Renal cortical epithelial cell (primary cell): ENCODE measurements around the gene BCORL1. TPM values are rescaled to one million over a fixed set of nuclear protein-coding genes. Genes with fewer than 3 reads are reported as not detected.

ENCODE experiments used
- DNase-seq: peaks from one replicate; pipeline ENCODE4 v3.0.0-alpha.2; 2011; ENCODE audit warnings: low read depth
- total RNA-seq: library from RNA; depleted of rRNA; stranded (reverse); fragments of >200 nt; gene quantifications from 2 replicates; pipeline ENCODE4 v1.2.3, GENCODE V29; 2014

BCORL1 gene
- total RNA-seq, 1 donor from 2014 or later, result 9.4 TPM

- DNase-seq, result no peak
Measured at GRCh38 chrX:130009658-130010223, 27.3 kb downstream of the BCORL1 start.

- no peak for DNase-seq
Measured at GRCh38 chrX:130012683-130013082, 30.2 kb downstream of the BCORL1 start.

GRCh38 chrX:130013661-130014060, 31.2 kb downstream of the BCORL1 start:
- no peak for DNase-seq

- DNase-seq, result no peak
Measured at GRCh38 chrX:130014356-130014755, 31.9 kb downstream of the BCORL1 start.

- no peak for DNase-seq
Measured at GRCh38 chrX:130014770-130015169, 32.3 kb downstream of the BCORL1 start.

- DNase-seq, result no peak
Measured at GRCh38 chrX:130015181-130015580, 32.7 kb downstream of the BCORL1 start.

GRCh38 chrX:130018143-130018542, 35.7 kb downstream of the BCORL1 start:
- DNase-seq, result no peak

GRCh38 chrX:130020661-130021324, 38.4 kb downstream of the BCORL1 start:
- no peak for DNase-seq

GRCh38 chrX:130024127-130024526, 41.7 kb downstream of the BCORL1 start:
- peak; percentile 78 for DNase-seq

- DNase-seq, result no peak
Measured at GRCh38 chrX:130025256-130025655, 42.8 kb downstream of the BCORL1 start.

- no peak for DNase-seq
Measured at GRCh38 chrX:130027569-130027968, 45.1 kb downstream of the BCORL1 start.

- peak; percentile 7 for DNase-seq
Measured at GRCh38 chrX:130028196-130028595, 45.8 kb downstream of the BCORL1 start.

- no peak for DNase-seq
Measured at GRCh38 chrX:130030826-130031225, 48.4 kb downstream of the BCORL1 start.

- DNase-seq, result no peak
Measured at GRCh38 chrX:130032552-130032951, 50.1 kb downstream of the BCORL1 start.

- DNase-seq, result no peak
Measured at GRCh38 chrX:130034178-130034577, 51.7 kb downstream of the BCORL1 start.

- no peak for DNase-seq
Measured at GRCh38 chrX:130039847-130040246, 57.4 kb downstream of the BCORL1 start.

- no peak for DNase-seq
Measured at GRCh38 chrX:130047416-130047815, 65.0 kb downstream of the BCORL1 start.

- DNase-seq, result no peak
Measured at GRCh38 chrX:130048686-130049222, 66.3 kb downstream of the BCORL1 start.

GRCh38 chrX:130049821-130050220, 67.4 kb downstream of the BCORL1 start:
- no peak for DNase-seq

- DNase-seq, result no peak
Measured at GRCh38 chrX:130051176-130051845, 68.9 kb downstream of the BCORL1 start.

- DNase-seq, result no peak
Measured at GRCh38 chrX:130053236-130053635, 70.8 kb downstream of the BCORL1 start.

- DNase-seq, result no peak
Measured at GRCh38 chrX:130055103-130055502, 72.7 kb downstream of the BCORL1 start.

- DNase-seq, result no peak
Measured at GRCh38 chrX:130055899-130056298, 73.5 kb downstream of the BCORL1 start.
